ENCODE measurements around the gene FBXL5. TPM values are rescaled to one million over a fixed set of nuclear protein-coding genes. Genes with fewer than 3 reads are reported as not detected.
"Not testable (repeated sequence)": the region's sequence is repeated elsewhere in the genome, so short reads cannot be mapped to it uniquely, and the experiment has no call there.

Gene FBXL5
- total RNA-seq, 1 donor from 2014 or later: 44.1 TPM

DNA sequence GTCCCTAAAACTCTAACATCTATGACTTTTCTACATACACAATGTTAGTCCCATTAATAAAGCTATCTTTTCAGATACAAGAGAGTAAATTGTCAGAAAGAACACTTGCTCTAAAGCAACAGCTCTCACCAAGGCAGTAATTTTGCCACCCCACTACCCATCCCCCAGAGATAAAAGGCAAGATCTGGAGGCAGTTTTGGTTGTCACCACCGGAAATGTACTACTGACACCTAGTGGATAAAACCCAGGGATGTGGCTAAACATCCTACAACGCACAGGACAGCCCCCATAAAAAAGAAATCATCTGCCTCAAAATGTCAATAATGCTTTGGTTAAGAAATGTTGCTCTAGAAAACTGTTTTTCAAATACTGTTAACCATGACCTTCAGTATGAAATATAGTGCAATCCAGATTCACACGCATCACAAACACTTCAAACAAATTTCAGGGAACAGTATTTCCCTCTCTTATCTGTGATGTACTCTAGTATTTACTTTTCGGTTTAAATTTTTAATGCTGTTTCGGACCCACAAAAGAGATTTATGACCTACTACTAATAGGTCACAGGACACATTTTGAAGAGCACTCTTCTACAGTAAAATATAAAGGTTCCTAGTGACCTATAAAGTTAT is 5.1 kb downstream of the FBXL5 start:
- no peak overlapping the region for H3K4me3 ChIP-seq (ENCODE audit: low read depth, low read length)
- no peaks in the 10 kb centered on the region for H3K27me3 ChIP-seq (ENCODE audit: control insufficient read depth, insufficient read depth, low read length)
- no peaks in the 10 kb centered on the region for H3K36me3 ChIP-seq (ENCODE audit: control insufficient read depth, insufficient read depth, low read length)
- TF ChIP-seq, protein P1, sequence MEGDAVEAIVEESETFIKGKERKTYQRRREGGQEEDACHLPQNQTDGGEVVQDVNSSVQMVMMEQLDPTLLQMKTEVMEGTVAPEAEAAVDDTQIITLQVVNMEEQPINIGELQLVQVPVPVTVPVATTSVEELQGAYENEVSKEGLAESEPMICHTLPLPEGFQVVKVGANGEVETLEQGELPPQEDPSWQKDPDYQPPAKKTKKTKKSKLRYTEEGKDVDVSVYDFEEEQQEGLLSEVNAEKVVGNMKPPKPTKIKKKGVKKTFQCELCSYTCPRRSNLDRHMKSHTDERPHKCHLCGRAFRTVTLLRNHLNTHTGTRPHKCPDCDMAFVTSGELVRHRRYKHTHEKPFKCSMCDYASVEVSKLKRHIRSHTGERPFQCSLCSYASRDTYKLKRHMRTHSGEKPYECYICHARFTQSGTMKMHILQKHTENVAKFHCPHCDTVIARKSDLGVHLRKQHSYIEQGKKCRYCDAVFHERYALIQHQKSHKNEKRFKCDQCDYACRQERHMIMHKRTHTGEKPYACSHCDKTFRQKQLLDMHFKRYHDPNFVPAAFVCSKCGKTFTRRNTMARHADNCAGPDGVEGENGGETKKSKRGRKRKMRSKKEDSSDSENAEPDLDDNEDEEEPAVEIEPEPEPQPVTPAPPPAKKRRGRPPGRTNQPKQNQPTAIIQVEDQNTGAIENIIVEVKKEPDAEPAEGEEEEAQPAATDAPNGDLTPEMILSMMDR (IDR thresholded peaks at IDR 0.05; ENCODE audit: insufficient read depth, low read length, poor library complexity, severe bottlenecking): peak; percentile 63
- DNase-seq (ENCODE audit: low read depth): no peak

DNA sequence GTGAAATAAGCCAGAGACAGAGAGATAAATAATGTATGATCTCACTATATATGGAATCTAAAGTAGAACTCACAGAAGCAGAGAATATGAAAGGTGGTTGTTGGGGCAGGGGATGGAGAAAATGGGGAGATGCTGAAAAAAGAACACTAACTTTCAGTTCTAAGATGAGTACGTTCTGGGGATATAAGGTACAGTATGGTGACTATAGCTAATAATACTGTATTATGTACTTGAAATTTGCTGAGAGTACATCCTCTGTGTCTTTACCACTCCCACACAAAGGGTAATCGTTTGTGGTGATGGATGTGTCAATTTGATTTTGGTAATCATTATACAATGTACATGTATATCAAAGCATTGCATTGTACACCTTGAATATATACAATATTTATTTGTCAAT is 6.6 kb downstream of the FBXL5 start:
- no peaks in the 10 kb centered on the region for H3K36me3 ChIP-seq (ENCODE audit: control insufficient read depth, insufficient read depth, low read length)
- TF ChIP-seq, protein P1 (IDR thresholded peaks at IDR 0.05; ENCODE audit: insufficient read depth, low read length, poor library complexity, severe bottlenecking): no peak
- DNase-seq (ENCODE audit: low read depth): no peak
- no peaks in the 10 kb centered on the region for H3K27me3 ChIP-seq (ENCODE audit: control insufficient read depth, insufficient read depth, low read length)
- H3K4me3 ChIP-seq (ENCODE audit: low read depth, low read length): no peak overlapping the region

DNA sequence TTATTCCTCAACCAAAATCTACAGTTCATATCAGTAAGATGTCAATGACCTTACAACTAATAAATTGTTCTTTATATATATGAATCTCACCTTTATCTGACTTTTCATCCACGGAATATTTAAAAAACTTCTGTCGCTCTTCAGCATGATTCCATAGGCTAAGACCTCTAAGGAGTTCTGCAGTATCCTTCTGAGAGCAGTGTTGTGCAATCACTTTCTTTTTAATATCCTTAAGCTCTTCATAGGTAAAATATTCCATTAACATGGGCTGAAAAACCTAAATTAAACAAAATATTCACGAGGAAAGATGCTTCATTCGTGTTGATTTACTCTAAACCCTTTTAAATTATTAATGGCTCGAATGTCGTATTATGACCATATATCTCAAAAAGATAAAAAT is 16.7 kb downstream of the FBXL5 start:
- H3K27me3 ChIP-seq (ENCODE audit: control insufficient read depth, insufficient read depth, low read length): no peaks in the 10 kb centered on the region
- no peak for DNase-seq (ENCODE audit: low read depth)
- H3K4me3 ChIP-seq (ENCODE audit: low read depth, low read length): no peak overlapping the region
- H3K36me3 ChIP-seq (ENCODE audit: control insufficient read depth, insufficient read depth, low read length): no peaks in the 10 kb centered on the region
- TF ChIP-seq, protein P1 (IDR thresholded peaks at IDR 0.05; ENCODE audit: insufficient read depth, low read length, poor library complexity, severe bottlenecking): no peak

DNA sequence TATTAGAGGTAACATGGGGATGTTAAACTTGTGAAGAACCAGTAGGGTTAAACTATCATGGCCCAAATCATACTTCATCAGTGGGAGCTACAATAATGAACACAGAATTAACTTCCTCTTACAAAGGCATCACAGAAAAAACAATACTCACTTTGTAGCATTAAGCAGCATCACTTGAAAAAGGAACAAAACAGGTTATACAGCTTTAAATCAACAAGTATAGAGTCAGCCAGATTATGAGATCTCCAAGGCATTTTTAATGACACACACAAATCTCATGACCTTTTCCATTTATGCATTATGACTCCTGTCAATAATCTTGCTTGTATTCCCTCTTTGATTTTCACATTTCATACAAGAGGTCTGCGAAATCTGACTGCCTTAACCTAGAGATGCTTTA is 18.3 kb downstream of the FBXL5 start:
- no peak for DNase-seq (ENCODE audit: low read depth)
- no peaks in the 10 kb centered on the region for H3K36me3 ChIP-seq (ENCODE audit: control insufficient read depth, insufficient read depth, low read length)
- H3K27me3 ChIP-seq (ENCODE audit: control insufficient read depth, insufficient read depth, low read length): no peaks in the 10 kb centered on the region
- H3K4me3 ChIP-seq (ENCODE audit: low read depth, low read length): no peak overlapping the region
- TF ChIP-seq, protein P1 (IDR thresholded peaks at IDR 0.05; ENCODE audit: insufficient read depth, low read length, poor library complexity, severe bottlenecking): no peak

DNA sequence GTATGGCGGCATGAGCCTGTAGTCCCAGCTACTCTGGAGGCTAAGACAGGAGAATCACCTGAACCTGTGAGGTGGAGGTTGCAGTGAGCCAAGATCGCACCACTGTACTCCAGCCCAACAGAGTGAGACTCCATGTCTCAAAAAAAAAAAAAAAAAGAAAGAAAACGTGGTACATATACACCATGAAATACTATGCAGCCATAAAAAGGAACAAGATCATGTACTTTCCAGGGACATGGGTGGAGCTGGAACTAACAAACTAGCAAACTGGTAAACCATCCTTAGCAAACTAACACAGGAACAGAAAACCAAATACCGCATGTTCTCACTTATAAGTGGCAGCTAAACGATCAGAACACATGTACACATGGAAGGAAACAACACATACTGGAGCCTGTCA is 37.8 kb downstream of the FBXL5 start:
- not testable (repeated sequence) for H3K36me3 ChIP-seq (ENCODE audit: control insufficient read depth, insufficient read depth, low read length); H3K27me3 ChIP-seq (ENCODE audit: control insufficient read depth, insufficient read depth, low read length)

DNA sequence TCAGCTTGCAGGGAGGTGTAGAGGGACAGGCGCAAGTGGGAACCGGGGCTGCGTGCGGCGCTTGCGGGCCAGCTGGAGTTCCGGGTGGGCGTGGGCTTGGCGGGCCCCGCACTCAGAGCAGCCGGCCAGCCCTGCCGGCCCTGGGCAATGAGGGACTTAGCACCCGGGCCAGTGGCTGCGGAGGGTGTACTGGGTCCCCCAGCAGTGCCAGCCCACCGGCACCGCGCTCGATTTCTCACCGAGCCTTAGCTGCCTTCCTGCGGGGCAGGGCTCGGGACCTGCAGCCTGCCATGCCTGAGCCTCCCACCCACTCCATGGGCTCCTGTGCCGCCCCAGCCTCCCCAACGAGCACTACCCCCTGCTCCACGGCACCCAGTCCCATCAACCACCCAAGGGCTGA is 40.3 kb downstream of the FBXL5 start:
- not testable (repeated sequence) for H3K36me3 ChIP-seq (ENCODE audit: control insufficient read depth, insufficient read depth, low read length); DNase-seq (ENCODE audit: low read depth); H3K4me3 ChIP-seq (ENCODE audit: low read depth, low read length); H3K27me3 ChIP-seq (ENCODE audit: control insufficient read depth, insufficient read depth, low read length)

More for the DNA sequence above, 37.8 kb downstream of the FBXL5 start:
- not testable (repeated sequence) for H3K4me3 ChIP-seq (ENCODE audit: low read depth, low read length); DNase-seq (ENCODE audit: low read depth)

DNA sequence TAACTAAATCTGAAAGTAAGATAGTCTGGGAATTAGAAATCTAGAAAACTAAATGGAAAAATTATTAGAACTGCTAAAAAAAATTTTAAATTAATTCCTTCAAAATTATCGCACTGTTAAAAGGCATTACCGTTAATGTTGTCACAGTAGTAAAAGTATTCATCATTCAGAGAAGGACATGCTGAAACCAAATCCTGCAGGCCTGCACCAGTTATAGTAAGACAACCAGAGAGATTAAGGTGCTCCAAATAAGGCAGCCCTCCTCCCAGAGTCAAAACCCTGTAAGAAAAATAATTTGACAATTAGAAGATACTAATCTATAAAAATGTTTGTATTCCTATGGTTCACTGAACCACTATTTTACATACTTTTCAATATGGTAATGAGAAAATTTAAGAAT is 43.0 kb downstream of the FBXL5 start:
- no peak for DNase-seq (ENCODE audit: low read depth)
- H3K27me3 ChIP-seq (ENCODE audit: control insufficient read depth, insufficient read depth, low read length): no peaks in the 10 kb centered on the region
- H3K36me3 ChIP-seq (ENCODE audit: control insufficient read depth, insufficient read depth, low read length): no peaks in the 10 kb centered on the region
- no peak overlapping the region for H3K4me3 ChIP-seq (ENCODE audit: low read depth, low read length)
- TF ChIP-seq, protein P1 (IDR thresholded peaks at IDR 0.05; ENCODE audit: insufficient read depth, low read length, poor library complexity, severe bottlenecking): no peak

Data from kidney epithelial cell (primary cell).